ENCODE measurements around the gene SCARB1. TPM values are rescaled to one million over a fixed set of nuclear protein-coding genes. Genes with fewer than 3 reads are reported as not detected.

The SCARB1 gene
- total RNA-seq, 1 donor from 2014 or later, result 16.9 TPM

- peaks cover 4% of the 10 kb centered on the region for H3K36me3 Mint-ChIP-seq (ENCODE audit: low read depth, unreplicated experiment)
- peaks cover 17% of the 10 kb centered on the region for H3K4me1 Mint-ChIP-seq (ENCODE audit: unreplicated experiment)
- H3K27ac Mint-ChIP-seq (ENCODE audit: unreplicated experiment), result peak overlapping the region; percentile 78
- DNase-seq (ENCODE audit: low spot score), result peak; percentile 77
- no peaks in the 10 kb centered on the region for H3K9me3 Mint-ChIP-seq (ENCODE audit: unreplicated experiment)
- no peak for TF ChIP-seq CTCF (IDR thresholded peaks at IDR 0.05; ENCODE audit: unreplicated experiment)
- peaks cover 8% of the 10 kb centered on the region for H3K27me3 Mint-ChIP-seq (ENCODE audit: unreplicated experiment)
- no peak overlapping the region for H3K4me3 Mint-ChIP-seq (ENCODE audit: unreplicated experiment)
These were observed 117.6 kb downstream of the SCARB1 start for GRCh38 chr12:124745891-124746570.

- Mint-ChIP-seq H3K27me3 (ENCODE audit: unreplicated experiment) (peaks cover 8% of the 10 kb centered on the region), H3K4me3 (ENCODE audit: unreplicated experiment) (no peak overlapping the region)
These were observed 118.2 kb downstream of the SCARB1 start for GRCh38 chr12:124745465-124745890.

GRCh38 chr12:124744659-124745464 is 118.8 kb downstream of the SCARB1 start:
- Mint-ChIP-seq H3K4me1 (ENCODE audit: unreplicated experiment) (peaks cover 24% of the 10 kb centered on the region), H3K9me3 (ENCODE audit: unreplicated experiment) (no peaks in the 10 kb centered on the region), H3K27me3 (ENCODE audit: unreplicated experiment) (peaks cover 11% of the 10 kb centered on the region), H3K4me3 (ENCODE audit: unreplicated experiment) (no peak overlapping the region), H3K36me3 (ENCODE audit: low read depth, unreplicated experiment) (peaks cover 4% of the 10 kb centered on the region), H3K27ac (ENCODE audit: unreplicated experiment) (no peak overlapping the region)
- TF ChIP-seq CTCF (IDR thresholded peaks at IDR 0.05; ENCODE audit: unreplicated experiment), result no peak
- DNase-seq (ENCODE audit: low spot score), result no peak

More at GRCh38 chr12:124745465-124745890, 118.2 kb downstream of the SCARB1 start:
- TF ChIP-seq CTCF (IDR thresholded peaks at IDR 0.05; ENCODE audit: unreplicated experiment), result no peak
- no peaks in the 10 kb centered on the region for H3K9me3 Mint-ChIP-seq (ENCODE audit: unreplicated experiment)
- H3K27ac Mint-ChIP-seq (ENCODE audit: unreplicated experiment), result peak overlapping the region; percentile 65
- H3K36me3 Mint-ChIP-seq (ENCODE audit: low read depth, unreplicated experiment), result peaks cover 4% of the 10 kb centered on the region
- H3K4me1 Mint-ChIP-seq (ENCODE audit: unreplicated experiment), result peaks cover 19% of the 10 kb centered on the region
- no peak for DNase-seq (ENCODE audit: low spot score)

GRCh38 chr12:124744273-124744640 is 119.4 kb downstream of the SCARB1 start:
- Mint-ChIP-seq H3K27ac (ENCODE audit: unreplicated experiment) (no peak overlapping the region), H3K4me3 (ENCODE audit: unreplicated experiment) (no peak overlapping the region), H3K4me1 (ENCODE audit: unreplicated experiment) (peaks cover 24% of the 10 kb centered on the region), H3K36me3 (ENCODE audit: low read depth, unreplicated experiment) (peaks cover 4% of the 10 kb centered on the region), H3K27me3 (ENCODE audit: unreplicated experiment) (peaks cover 11% of the 10 kb centered on the region), H3K9me3 (ENCODE audit: unreplicated experiment) (no peaks in the 10 kb centered on the region)
- TF ChIP-seq CTCF (IDR thresholded peaks at IDR 0.05; ENCODE audit: unreplicated experiment), result no peak
- no peak for DNase-seq (ENCODE audit: low spot score)

Data from endothelial cell (in vitro differentiated cells).